ENCODE measurements around the gene TYROBP.

Gene TYROBP

GRCh38 chr19:35909684-35910035 lies 1.6 kb upstream of the TYROBP start:
- H3K4me1 ChIP-seq, result no peaks in the 10 kb centered on the region
- no peak for DNase-seq
- H3K27me3 ChIP-seq, result no peaks in the 10 kb centered on the region
- H3K36me3 ChIP-seq, result no peaks in the 10 kb centered on the region
- no peak for TF ChIP-seq CTCF (IDR thresholded peaks at IDR 0.05; ENCODE audit: low read depth, low read length)
- H3K9me3 ChIP-seq, result no peaks in the 10 kb centered on the region
- H3K4me3 ChIP-seq (ENCODE audit: low read depth, low read length), result no peak overlapping the region

GRCh38 chr19:35908973-35909683 lies 1.0 kb upstream of the TYROBP start:
- TF ChIP-seq CTCF (IDR thresholded peaks at IDR 0.05; ENCODE audit: low read depth, low read length), result no peak
- Histone ChIP-seq H3K36me3 (no peaks in the 10 kb centered on the region), H3K27me3 (no peaks in the 10 kb centered on the region), H3K4me1 (no peaks in the 10 kb centered on the region), H3K9me3 (no peaks in the 10 kb centered on the region), H3K4me3 (ENCODE audit: low read depth, low read length) (no peak overlapping the region)
- no peak for DNase-seq

- H3K9me3 ChIP-seq, result no peaks in the 10 kb centered on the region
- DNase-seq, result no peak
Measured at GRCh38 chr19:35907377-35907745, 734 bp downstream of the TYROBP start.

GRCh38 chr19:35905178-35905727 lies 2.8 kb downstream of the TYROBP start:
- Histone ChIP-seq H3K27me3 (no peaks in the 10 kb centered on the region), H3K4me1 (peaks cover 5% of the 10 kb centered on the region; the same call in 1 of the 2 replicates), H3K9me3 (no peaks in the 10 kb centered on the region), H3K36me3 (no peaks in the 10 kb centered on the region), H3K4me3 (ENCODE audit: low read depth, low read length) (no peak overlapping the region)
- no peak for DNase-seq
- no peak for TF ChIP-seq CTCF (IDR thresholded peaks at IDR 0.05; ENCODE audit: low read depth, low read length)

More at GRCh38 chr19:35907377-35907745, 734 bp downstream of the TYROBP start:
- TF ChIP-seq CTCF (IDR thresholded peaks at IDR 0.05; ENCODE audit: low read depth, low read length), result no peak
- no peaks in the 10 kb centered on the region for H3K36me3 ChIP-seq
- peaks cover 5% of the 10 kb centered on the region; the same call in 1 of the 2 replicates for H3K4me1 ChIP-seq
- H3K27me3 ChIP-seq, result no peaks in the 10 kb centered on the region
- no peak overlapping the region for H3K4me3 ChIP-seq (ENCODE audit: low read depth, low read length)

GRCh38 chr19:35904311-35905068 lies 3.6 kb downstream of the TYROBP start:
- H3K4me3 ChIP-seq (ENCODE audit: low read depth, low read length), result no peak overlapping the region
- TF ChIP-seq CTCF (IDR thresholded peaks at IDR 0.05; ENCODE audit: low read depth, low read length), result no peak
- no peak for DNase-seq
- no peaks in the 10 kb centered on the region for H3K27me3 ChIP-seq
- H3K9me3 ChIP-seq, result no peaks in the 10 kb centered on the region
- H3K4me1 ChIP-seq, result peaks cover 5% of the 10 kb centered on the region; the same call in 1 of the 2 replicates
- no peaks in the 10 kb centered on the region for H3K36me3 ChIP-seq

Measured in BE2C (cell line).